KMS-11 (cell line): Measurements from ENCODE around the gene DVL3.

ENCODE experiments used
- H2AFZ ChIP-seq: fragments of 200-600 bp; sonication (generic); 2 replicates; pipeline ENCODE4 v1.6.1; 2016; ENCODE audit warnings: antibody characterized with exemption, mixed run types, low read depth
- H3K27ac ChIP-seq: fragments of 200-600 bp; sonication (generic); 2 replicates; pipeline ENCODE4 v1.6.1; 2016; ENCODE audit warnings: mild to moderate bottlenecking, mixed run types
- H3K27me3 ChIP-seq: fragments of 200-600 bp; sonication (generic); 2 replicates; pipeline ENCODE4 v1.6.1; 2017; ENCODE audit warnings: mild to moderate bottlenecking, low read depth, mixed run types, moderate library complexity; ENCODE audit not compliant: insufficient read depth
- H3K36me3 ChIP-seq: fragments of 200-600 bp; sonication (generic); 2 replicates; pipeline ENCODE4 v1.6.1; 2017; ENCODE audit warnings: mild to moderate bottlenecking, mixed run types; ENCODE audit not compliant: insufficient read depth
- H3K4me1 ChIP-seq: fragments of 200-600 bp; sonication (generic); 2 replicates; pipeline ENCODE4 v1.6.1; 2016; ENCODE audit warnings: mild to moderate bottlenecking, low read depth, mixed run types; ENCODE audit not compliant: poor library complexity, severe bottlenecking
- H3K4me2 ChIP-seq: fragments of 200-600 bp; sonication (generic); 2 replicates; pipeline ENCODE4 v1.7.0; 2016; ENCODE audit warnings: mild to moderate bottlenecking, mixed run types
- H3K4me3 ChIP-seq: fragments of 200-600 bp; sonication (generic); IDR thresholded peaks from 2 replicates; pipeline ENCODE4 v1.6.1; 2017; ENCODE audit warnings: low read depth, low read length, mixed read lengths; ENCODE audit not compliant: insufficient read depth
- H3K79me2 ChIP-seq: fragments of 200-600 bp; sonication (generic); 2 replicates; pipeline ENCODE4 v1.6.1; 2016; ENCODE audit warnings: low read depth, mixed run types; ENCODE audit not compliant: insufficient read depth
- H3K9ac ChIP-seq: fragments of 200-600 bp; sonication (generic); 2 replicates; pipeline ENCODE4 v1.6.1; 2016; ENCODE audit warnings: mild to moderate bottlenecking, mixed run types
- H4K20me1 ChIP-seq: fragments of 200-600 bp; sonication (generic); 2 replicates; pipeline ENCODE4 v1.6.1; 2016; ENCODE audit warnings: mild to moderate bottlenecking, mixed run types; ENCODE audit not compliant: insufficient read depth
- TF ChIP-seq, protein P1 (sequence below): fragments of 200-600 bp; sonication (generic); conservative IDR thresholded peaks from 2 replicates; pipeline ENCODE4 v1.6.1; 2017; ENCODE audit warnings: low read depth, mild to moderate bottlenecking, antibody characterized with exemption, low read length, moderate library complexity, mixed read lengths

DVL3 gene

DNA sequence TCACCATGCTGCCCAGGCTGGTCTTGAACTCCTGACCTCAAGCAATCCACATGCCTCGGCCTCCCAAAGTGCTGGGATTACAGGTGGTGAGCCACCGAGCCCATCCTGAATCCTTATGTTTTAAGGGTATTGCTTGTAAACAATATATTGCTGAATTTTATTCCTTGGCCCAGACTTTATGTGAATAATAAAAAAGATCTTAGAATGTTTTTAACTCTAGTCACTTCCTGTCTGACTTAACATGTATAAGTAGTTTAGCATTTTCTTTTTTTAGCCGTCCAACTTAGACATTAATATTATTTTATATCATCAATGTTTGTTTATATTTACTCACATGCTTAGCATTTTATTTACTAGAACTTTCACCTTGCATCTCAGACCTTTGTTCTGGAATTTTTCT, 29.2 kb upstream of the DVL3 start:
- no peaks in the 10 kb centered on the region for H3K36me3 ChIP-seq
- no peaks in the 10 kb centered on the region for H3K4me1 ChIP-seq
- no peak overlapping the region for H3K27ac ChIP-seq
- no peak overlapping the region for H3K4me2 ChIP-seq
- H3K27me3 ChIP-seq = no peaks in the 10 kb centered on the region
- TF ChIP-seq, protein P1, sequence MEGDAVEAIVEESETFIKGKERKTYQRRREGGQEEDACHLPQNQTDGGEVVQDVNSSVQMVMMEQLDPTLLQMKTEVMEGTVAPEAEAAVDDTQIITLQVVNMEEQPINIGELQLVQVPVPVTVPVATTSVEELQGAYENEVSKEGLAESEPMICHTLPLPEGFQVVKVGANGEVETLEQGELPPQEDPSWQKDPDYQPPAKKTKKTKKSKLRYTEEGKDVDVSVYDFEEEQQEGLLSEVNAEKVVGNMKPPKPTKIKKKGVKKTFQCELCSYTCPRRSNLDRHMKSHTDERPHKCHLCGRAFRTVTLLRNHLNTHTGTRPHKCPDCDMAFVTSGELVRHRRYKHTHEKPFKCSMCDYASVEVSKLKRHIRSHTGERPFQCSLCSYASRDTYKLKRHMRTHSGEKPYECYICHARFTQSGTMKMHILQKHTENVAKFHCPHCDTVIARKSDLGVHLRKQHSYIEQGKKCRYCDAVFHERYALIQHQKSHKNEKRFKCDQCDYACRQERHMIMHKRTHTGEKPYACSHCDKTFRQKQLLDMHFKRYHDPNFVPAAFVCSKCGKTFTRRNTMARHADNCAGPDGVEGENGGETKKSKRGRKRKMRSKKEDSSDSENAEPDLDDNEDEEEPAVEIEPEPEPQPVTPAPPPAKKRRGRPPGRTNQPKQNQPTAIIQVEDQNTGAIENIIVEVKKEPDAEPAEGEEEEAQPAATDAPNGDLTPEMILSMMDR = no peak
- no peaks in the 10 kb centered on the region for H3K79me2 ChIP-seq
- no peak overlapping the region for H3K9ac ChIP-seq
- no peak overlapping the region for H2AFZ ChIP-seq
- H4K20me1 ChIP-seq = no peaks in the 10 kb centered on the region
- no peak overlapping the region for H3K4me3 ChIP-seq

DNA sequence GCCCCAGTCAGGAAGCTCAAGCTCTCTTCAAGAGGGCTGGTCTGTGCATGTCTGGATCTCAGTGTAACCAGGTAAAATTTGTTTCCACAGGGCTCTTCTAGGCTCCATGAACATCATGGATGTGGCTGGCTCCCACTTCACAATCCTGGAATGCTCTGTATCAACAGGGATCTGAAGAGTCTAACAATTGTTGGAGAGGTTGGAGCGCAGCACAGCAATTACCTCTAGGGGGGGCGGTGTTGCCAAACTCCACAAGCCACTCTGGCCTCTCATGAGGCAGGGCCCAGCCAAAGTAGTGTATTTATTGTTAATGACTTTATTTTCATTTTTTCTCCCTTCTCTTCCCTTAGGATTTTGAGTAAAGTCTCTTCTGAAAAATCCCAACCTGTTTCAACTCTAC, 26.2 kb upstream of the DVL3 start:
- Histone ChIP-seq H3K27me3 (no peaks in the 10 kb centered on the region), H3K79me2 (no peaks in the 10 kb centered on the region), H3K4me2 (no peak overlapping the region), H4K20me1 (no peaks in the 10 kb centered on the region), H2AFZ (no peak overlapping the region), H3K4me1 (peaks cover 9% of the 10 kb centered on the region), H3K36me3 (no peaks in the 10 kb centered on the region), H3K9ac (no peak overlapping the region), H3K4me3 (no peak overlapping the region), H3K27ac (no peak overlapping the region)
- TF ChIP-seq, protein P1 = peak; percentile 57

- Histone ChIP-seq H3K27ac (no peak overlapping the region), H3K27me3 (no peaks in the 10 kb centered on the region), H3K4me2 (peak overlapping the region; percentile 88; the same call in 1 of the 2 replicates), H3K4me3 (no peak overlapping the region), H3K4me1 (peaks cover 24% of the 10 kb centered on the region), H3K79me2 (peaks cover 30% of the 10 kb centered on the region), H3K36me3 (no peaks in the 10 kb centered on the region), H3K9ac (no peak overlapping the region), H2AFZ (peak overlapping the region; percentile 94; the same call in 1 of the 2 replicates), H4K20me1 (no peaks in the 10 kb centered on the region)
- TF ChIP-seq, protein P1 = no peak
These were observed 22.2 kb upstream of the DVL3 start for GRCh38 chr3:184132945-184133344.

GRCh38 chr3:184133840-184134745, 21.1 kb upstream of the DVL3 start:
- peak overlapping the region; percentile 74 for H3K4me3 ChIP-seq
- H3K4me1 ChIP-seq = peaks cover 24% of the 10 kb centered on the region
- peak overlapping the region; percentile 94 for H2AFZ ChIP-seq
- no peaks in the 10 kb centered on the region for H3K27me3 ChIP-seq
- H3K36me3 ChIP-seq = no peaks in the 10 kb centered on the region
- peak overlapping the region; percentile 91; the same call in 1 of the 2 replicates for H3K9ac ChIP-seq
- peak overlapping the region; percentile 71 for H3K27ac ChIP-seq
- peak overlapping the region; percentile 88 for H3K4me2 ChIP-seq
- H3K79me2 ChIP-seq = peaks cover 40% of the 10 kb centered on the region
- TF ChIP-seq, protein P1 = no peak
- no peaks in the 10 kb centered on the region for H4K20me1 ChIP-seq
